GM12878 (cell line): ENCODE data around the gene PHLDB3. TPM values are rescaled to one million over a fixed set of nuclear protein-coding genes. Genes with fewer than 3 reads are reported as not detected.
A peak's percentile ranks its signal among the peaks of the same experiment; 100 is the strongest.

Experiments
- ATAC-seq: fragments of 200-7000 bp; cut with Tn5 transposase; 3 replicates; pipeline ENCODE4 v1.9.1; 2020; ENCODE audit warnings: mild to moderate bottlenecking, moderate library complexity
- BruUV-seq: library from RNA; stranded (reverse); fragments of 400-500 nt; replicated peaks from 2 replicates; lab custom pipeline; 2021; lab: Mats Ljungman, UMichigan
- CTCF ChIA-PET: fragments of 300-600 bp; sonication (Branson Sonifier 250); formaldehyde crosslinking; extraction: SDS; loops from one replicate; lab custom pipeline; 2021; ENCODE audit warnings: inconsistent platforms; lab: Yijun Ruan, JAX
- POLR2A ChIA-PET: fragments of 350-600 bp; formaldehyde crosslinking; extraction: SDS; loops from one replicate; lab custom pipeline; 2021; ENCODE audit warnings: inconsistent platforms; lab: Charles Lee
- RAD21 ChIA-PET: fragments of 300-600 bp; sonication (Branson Sonifier 250); formaldehyde crosslinking; loops from one replicate; lab custom pipeline; 2023; ENCODE audit warnings: antibody characterized with exemption; ENCODE audit not compliant: unreplicated experiment; lab: Charles Lee
- SMC1A ChIA-PET: fragments of 300-600 bp; sonication (Branson Sonifier 250); formaldehyde crosslinking; loops from one replicate; lab custom pipeline; 2023; ENCODE audit not compliant: unreplicated experiment, uncharacterized antibody; lab: Charles Lee
- DNase-seq: peaks from one replicate; pipeline ENCODE4 v3.0.0-alpha.2; 2011; ENCODE audit warnings: low read depth, low spot score
- FAIRE-seq: peaks from 3 replicates; lab custom pipeline; 2011; peaks lifted over from hg19 to GRCh38; lab: Jason Lieb, UNC
- H2AFZ ChIP-seq: 2 replicates; pipeline ENCODE4 v1.6.0; 2011; ENCODE audit warnings: low read depth, low read length, control low read depth; ENCODE audit not compliant: control insufficient read depth
- H3K27ac ChIP-seq: 2 replicates; pipeline ENCODE4 v1.5.1; 2011; ENCODE audit warnings: control low read depth; ENCODE audit not compliant: control insufficient read depth, insufficient read depth
- H3K27me3 ChIP-seq, 2 experiments: replicated peaks in 1 of 2; 2 replicates each; pipeline versions ENCODE4 v1.6.0 to v1.6.1; 2011; ENCODE audit warnings: low read length in 1 of 2; ENCODE audit not compliant: control insufficient read depth in 2 of 2, insufficient read depth in 2 of 2
- H3K36me3 ChIP-seq, 2 experiments: 2 replicates each; pipeline ENCODE4 v1.5.1; 2011; ENCODE audit warnings: low read length in 1 of 2; ENCODE audit not compliant: control insufficient read depth in 2 of 2, insufficient read depth in 2 of 2
- H3K4me1 ChIP-seq: 2 replicates; pipeline ENCODE4 v1.6.1; 2011; ENCODE audit warnings: mild to moderate bottlenecking, low read length, moderate library complexity, mixed read lengths; ENCODE audit not compliant: control insufficient read depth, insufficient read depth
- H3K4me2 ChIP-seq: 2 replicates; pipeline ENCODE4 v1.6.0; 2011; ENCODE audit warnings: control low read depth; ENCODE audit not compliant: control insufficient read depth, insufficient read depth
- H3K4me3 ChIP-seq: fragments of 200-600 bp; sonication (generic); 2 replicates; pipeline ENCODE4 v1.5.1; 2016
- H3K79me2 ChIP-seq: 2 replicates; pipeline ENCODE4 v1.6.0; 2011; ENCODE audit warnings: low read length; ENCODE audit not compliant: control insufficient read depth, insufficient read depth
- H3K9ac ChIP-seq: 2 replicates; pipeline ENCODE4 v1.8.0; 2011; ENCODE audit warnings: low read length, control low read depth, mixed read lengths; ENCODE audit not compliant: control insufficient read depth, insufficient read depth
- H3K9me3 ChIP-seq: replicated peaks from 3 replicates; pipeline ENCODE4 v1.5.1; 2011; ENCODE audit warnings: mild to moderate bottlenecking, low read length; ENCODE audit not compliant: control insufficient read depth, insufficient read depth
- H4K20me1 ChIP-seq: 2 replicates; pipeline ENCODE4 v1.6.0; 2011; ENCODE audit not compliant: control insufficient read depth, insufficient read depth
- BCL3 ChIP-seq: IDR thresholded peaks from 2 replicates; pipeline ENCODE4 v1.6.1; 2011; ENCODE audit warnings: borderline replicate concordance, low read depth, mild to moderate bottlenecking, moderate library complexity, low read length; ENCODE audit not compliant: insufficient read depth, poor library complexity, severe bottlenecking
- BHLHE40 ChIP-seq, 2 experiments: fragments of 450-650 bp in 1 of 2; IDR thresholded peaks; 2 replicates each; pipeline ENCODE4 v1.6.1; 2011 to 2017; ENCODE audit warnings: low read depth in 2 of 2, borderline replicate concordance in 1 of 2, improper control_type of control experiment in 1 of 2, low read length in 1 of 2, mild to moderate bottlenecking in 1 of 2
- CEBPB ChIP-seq, 2 experiments: fragments of 150-350 bp in 1 of 2; IDR thresholded peaks; 2 replicates each; pipeline ENCODE4 v1.6.1; 2012 to 2014; ENCODE audit warnings: low read depth in 2 of 2, low read length in 2 of 2, borderline replicate concordance in 1 of 2, inconsistent platforms in 1 of 2
- CHD1 ChIP-seq: IDR thresholded peaks from 2 replicates; pipeline ENCODE4 v1.6.1; 2012; ENCODE audit warnings: low read depth, low read length, improper control_type of control experiment
- EED ChIP-seq: sonication (generic); IDR thresholded peaks from 2 replicates; pipeline ENCODE4 v1.6.1; 2016; ENCODE audit warnings: antibody characterized with exemption, low read depth
- KLF5 ChIP-seq: fragments of 450-650 bp; IDR thresholded peaks from 2 replicates; pipeline ENCODE4 v1.6.1; 2014; ENCODE audit warnings: mild to moderate bottlenecking; ENCODE audit not compliant: partially characterized antibody
- NFYA ChIP-seq: IDR thresholded peaks from 2 replicates; pipeline ENCODE4 v1.6.1; 2011; ENCODE audit warnings: low read depth, mild to moderate bottlenecking, low read length, improper control_type of control experiment, borderline replicate concordance
- NR2F1 ChIP-seq: fragments of 450-650 bp; conservative IDR thresholded peaks from 2 replicates; pipeline ENCODE4 v1.6.1; 2017; ENCODE audit warnings: mild to moderate bottlenecking
- PAX5 ChIP-seq: IDR thresholded peaks from 2 replicates; pipeline ENCODE4 v1.6.1; 2011; ENCODE audit warnings: low read depth, low read length, borderline replicate concordance
- RAD21 ChIP-seq: IDR thresholded peaks from 2 replicates; pipeline ENCODE4 v1.6.1; 2011; ENCODE audit warnings: mild to moderate bottlenecking, low read depth, low read length, moderate library complexity; ENCODE audit not compliant: insufficient read depth
- RFX5 ChIP-seq: IDR thresholded peaks from 2 replicates; pipeline ENCODE4 v1.6.1; 2011; ENCODE audit warnings: low read depth, low read length, improper control_type of control experiment
- RUNX3 ChIP-seq: IDR thresholded peaks from 2 replicates; pipeline ENCODE4 v1.6.1; 2012; ENCODE audit warnings: low read length, inconsistent platforms
- TBL1XR1 ChIP-seq: IDR thresholded peaks from 2 replicates; pipeline ENCODE4 v1.6.1; 2012; ENCODE audit warnings: low read depth, low read length, improper control_type of control experiment
- TCF12 ChIP-seq: IDR thresholded peaks from 2 replicates; pipeline ENCODE4 v1.6.1; 2011; ENCODE audit warnings: low read depth, mild to moderate bottlenecking, low read length
- WGBS: methylation state at CpG from one replicate; pipeline ENCODE4 v1.1.6; 2016; ENCODE audit warnings: low lambda C conversion rate; ENCODE audit not compliant: insufficient replicate concordance, insufficient coverage; ENCODE audit errors: missing lambda C conversion rate; 5-methylcytosine and 5-hydroxymethylcytosine counted together
- in situ Hi-C: fragments of 300-500 bp; cut with MboI; formaldehyde crosslinking; loops from 9 replicates; pipeline ENCODE4 v1.14.3; 2018; ENCODE audit warnings: mixed read lengths
- intact Hi-C: fragments of 100-400 bp; cut with micrococcal nuclease; formaldehyde crosslinking; loops from one replicate; pipeline ENCODE4 v1.14.2; 2022; ENCODE audit not compliant: unreplicated experiment
- polyA plus RNA-seq, 11 experiments: library from polyadenylated mRNA; depleted of rRNA in 4 of 11; unstranded in 6 of 11; stranded (reverse) in 5 of 11; fragments of >200 nt; fragmentation: Nextera tagmentation in 4 of 11; fragmentation: Illumina TruSeq in 1 of 11; extraction: Ambion mirVana in 4 of 11; extraction: Trizol in 1 of 11; gene quantifications; 1 replicate in 1 of 11; 2 replicates in 10 of 11; pipeline versions ENCODE4 v1.2.1 to v1.2.3, GENCODE V29; 2011 to 2016; ENCODE audit warnings: inconsistent platforms in 2 of 11, missing spikeins in 2 of 11, low read depth in 1 of 11
- total RNA-seq, 4 experiments: library from RNA; depleted of rRNA in 3 of 4; stranded (reverse); fragments of >200 nt in 3 of 4; fragmentation: Illumina TruSeq in 1 of 4; extraction: Trizol in 1 of 4; gene quantifications; 2 replicates each; pipeline versions ENCODE4 v1.2.1 to v1.2.3, GENCODE V29; 2013 to 2021
- TF ChIP-seq, protein P1 (sequence below): IDR thresholded peaks from 2 replicates; pipeline ENCODE4 v1.6.1; 2011; ENCODE audit warnings: low read depth, mild to moderate bottlenecking, low read length, moderate library complexity, borderline replicate concordance; ENCODE audit errors: extremely low read depth
- TF ChIP-seq, protein P2 (sequence below): fragments of 450-650 bp; IDR thresholded peaks from 2 replicates; pipeline ENCODE4 v1.6.1; 2017; ENCODE audit warnings: mild to moderate bottlenecking
- TF ChIP-seq, protein P3 (sequence below): IDR thresholded peaks from 2 replicates; pipeline ENCODE4 v1.6.1; 2012; ENCODE audit warnings: low read length, inconsistent platforms

The PHLDB3 gene
- total and polyA plus RNA-seq, 10 of the 15 experiments (the other 5 are each of a cell fraction or from before 2014, with no cell fraction given): 0.13 to 13.0 (median 5.5) TPM

DNA sequence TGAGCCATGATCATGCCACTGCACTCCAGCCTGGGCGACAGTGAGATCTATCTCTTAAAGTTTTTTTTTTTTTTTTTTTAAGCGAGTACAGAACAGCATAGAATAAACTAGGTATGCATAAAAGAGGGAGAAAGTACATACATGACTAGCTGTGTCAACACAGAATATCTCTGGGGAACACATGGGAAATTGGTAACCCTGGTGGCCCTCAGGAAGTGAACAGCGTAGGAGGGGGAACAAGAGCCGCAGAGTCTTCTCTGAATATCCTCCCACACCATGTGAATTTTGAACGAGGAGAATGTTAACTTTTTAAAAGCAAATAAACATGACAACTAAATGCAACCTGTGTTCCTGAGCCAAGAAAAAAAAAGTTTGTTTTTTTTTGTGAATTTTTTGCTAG, 15.2 kb downstream of the PHLDB3 start:
- Histone ChIP-seq H4K20me1 (no peaks in the 10 kb centered on the region), H3K4me2 (no peak overlapping the region), H3K79me2 (no peaks in the 10 kb centered on the region), H2AFZ (no peak overlapping the region), H3K9me3 (no peaks in the 10 kb centered on the region), H3K4me1 (no peaks in the 10 kb centered on the region), H3K9ac (no peak overlapping the region), H3K36me3 (no peaks in the 10 kb centered on the region), H3K27me3 (no peaks in the 10 kb centered on the region), H3K4me3 (no peak overlapping the region), H3K27ac (no peak overlapping the region)
- no peak for FAIRE-seq
- CTCF ChIA-PET: interaction anchor here (1.5 to 3.1 kb wide), 2 partner anchors 31 to 42 kb away, joined by 3 to 13 read pairs; no protein-coding TSS in a partner anchor
- SMC1A ChIA-PET: interaction anchor here (1.4 kb wide), 1 partner anchor 30 kb away, joined by 7 read pairs; no protein-coding TSS in a partner anchor
- intact Hi-C loops: no loop called here
- no peak for ATAC-seq
- in situ Hi-C loops: no loop called here
- BruUV-seq: no TSS peak
- RAD21 ChIA-PET: no interaction called here
- WGBS: 1% methylated on average over 5 of the region's 5 CpGs
- DNase-seq: peak; percentile 44
- POLR2A ChIA-PET: interaction anchor here (0.6 kb wide), 1 partner anchor 13 kb away, joined by 4 read pairs; no protein-coding TSS in a partner anchor
- no peak for TF ChIP-seq EED
- TF ChIP-seq, protein P1, sequence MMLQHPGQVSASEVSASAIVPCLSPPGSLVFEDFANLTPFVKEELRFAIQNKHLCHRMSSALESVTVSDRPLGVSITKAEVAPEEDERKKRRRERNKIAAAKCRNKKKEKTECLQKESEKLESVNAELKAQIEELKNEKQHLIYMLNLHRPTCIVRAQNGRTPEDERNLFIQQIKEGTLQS: no peak
- 0 out of 2 replicates have a peak, but pooled peaks have one; percentile 19 for TF ChIP-seq TCF12
- no peak for TF ChIP-seq CEBPB (IDR thresholded peaks at IDR 0.05; ENCODE audit: borderline replicate concordance in 1 of 2, low read depth in 2 of 2, low read length in 2 of 2)
- no peak for TF ChIP-seq KLF5
- TF ChIP-seq TBL1XR1: no peak
- TF ChIP-seq, protein P2, sequence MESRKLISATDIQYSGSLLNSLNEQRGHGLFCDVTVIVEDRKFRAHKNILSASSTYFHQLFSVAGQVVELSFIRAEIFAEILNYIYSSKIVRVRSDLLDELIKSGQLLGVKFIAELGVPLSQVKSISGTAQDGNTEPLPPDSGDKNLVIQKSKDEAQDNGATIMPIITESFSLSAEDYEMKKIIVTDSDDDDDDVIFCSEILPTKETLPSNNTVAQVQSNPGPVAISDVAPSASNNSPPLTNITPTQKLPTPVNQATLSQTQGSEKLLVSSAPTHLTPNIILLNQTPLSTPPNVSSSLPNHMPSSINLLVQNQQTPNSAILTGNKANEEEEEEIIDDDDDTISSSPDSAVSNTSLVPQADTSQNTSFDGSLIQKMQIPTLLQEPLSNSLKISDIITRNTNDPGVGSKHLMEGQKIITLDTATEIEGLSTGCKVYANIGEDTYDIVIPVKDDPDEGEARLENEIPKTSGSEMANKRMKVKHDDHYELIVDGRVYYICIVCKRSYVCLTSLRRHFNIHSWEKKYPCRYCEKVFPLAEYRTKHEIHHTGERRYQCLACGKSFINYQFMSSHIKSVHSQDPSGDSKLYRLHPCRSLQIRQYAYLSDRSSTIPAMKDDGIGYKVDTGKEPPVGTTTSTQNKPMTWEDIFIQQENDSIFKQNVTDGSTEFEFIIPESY: no peak
- TF ChIP-seq, protein P3, sequence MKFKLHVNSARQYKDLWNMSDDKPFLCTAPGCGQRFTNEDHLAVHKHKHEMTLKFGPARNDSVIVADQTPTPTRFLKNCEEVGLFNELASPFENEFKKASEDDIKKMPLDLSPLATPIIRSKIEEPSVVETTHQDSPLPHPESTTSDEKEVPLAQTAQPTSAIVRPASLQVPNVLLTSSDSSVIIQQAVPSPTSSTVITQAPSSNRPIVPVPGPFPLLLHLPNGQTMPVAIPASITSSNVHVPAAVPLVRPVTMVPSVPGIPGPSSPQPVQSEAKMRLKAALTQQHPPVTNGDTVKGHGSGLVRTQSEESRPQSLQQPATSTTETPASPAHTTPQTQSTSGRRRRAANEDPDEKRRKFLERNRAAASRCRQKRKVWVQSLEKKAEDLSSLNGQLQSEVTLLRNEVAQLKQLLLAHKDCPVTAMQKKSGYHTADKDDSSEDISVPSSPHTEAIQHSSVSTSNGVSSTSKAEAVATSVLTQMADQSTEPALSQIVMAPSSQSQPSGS: peak; percentile 44; the same call in 1 of the 2 replicates
- no peak for TF ChIP-seq RFX5
- no peak; the same call in 1 of the 2 replicates for TF ChIP-seq NR2F1
- no peak for TF ChIP-seq NFYA
- TF ChIP-seq BCL3: peak; percentile 73
- TF ChIP-seq PAX5: 0 out of 2 replicates have a peak, but pooled peaks have one; percentile 14
- TF ChIP-seq BHLHE40 (IDR thresholded peaks at IDR 0.05; ENCODE audit: borderline replicate concordance in 1 of 2, low read depth in 2 of 2, low read length in 1 of 2): no peak
- no peak for TF ChIP-seq CHD1
- TF ChIP-seq RAD21: no peak
- peak; percentile 55 for TF ChIP-seq RUNX3
